ENCODE data around the gene CD36. TPM values are rescaled to one million over a fixed set of nuclear protein-coding genes. Genes with fewer than 3 reads are reported as not detected.

CD36 gene
- total RNA-seq, 2 experiments from 2014 or later: not detected

- no peaks in the 10 kb centered on the region for H3K36me3 Mint-ChIP-seq (ENCODE audit: low read depth)
These were observed 36.6 kb downstream of the CD36 start for GRCh38 chr7:80675090-80675489.

DNA sequence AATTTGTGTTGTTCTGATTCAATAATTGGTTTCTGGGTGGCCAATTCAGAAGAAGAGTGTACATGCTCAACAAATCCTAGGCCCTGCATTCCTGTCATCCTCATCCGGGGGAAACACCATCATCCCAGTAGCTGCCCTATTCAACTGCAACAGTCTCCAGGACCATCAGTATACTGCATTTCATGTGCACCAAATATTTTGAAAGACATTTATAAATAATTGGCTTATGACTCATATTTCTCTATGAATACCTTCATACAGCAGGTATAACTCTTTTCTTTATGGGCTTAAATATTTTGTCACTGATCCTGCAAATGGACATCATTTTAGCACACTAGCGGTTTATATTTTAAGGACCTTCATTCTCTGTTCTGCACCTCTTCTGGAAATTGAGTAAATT is 38.0 kb downstream of the CD36 start:
- Mint-ChIP-seq H3K4me3 (no peak overlapping the region), H3K36me3 (ENCODE audit: low read depth) (no peaks in the 10 kb centered on the region), H3K27ac (no peak overlapping the region), H3K27me3 (no peaks in the 10 kb centered on the region), H3K9me3 (no peaks in the 10 kb centered on the region), H3K4me1 (no peaks in the 10 kb centered on the region)
- ChIA-PET POLR2A (no interaction called here), CTCF (no interaction called here)
- DNase-seq: no peak

More at GRCh38 chr7:80675090-80675489, 36.6 kb downstream of the CD36 start:
- CTCF ChIA-PET: interaction anchor here (0.7 kb wide), 1 partner anchor 12 kb away, joined by 3 read pairs; no protein-coding TSS in a partner anchor
- Mint-ChIP-seq H3K4me3 (no peak overlapping the region), H3K9me3 (no peaks in the 10 kb centered on the region), H3K27me3 (no peaks in the 10 kb centered on the region), H3K4me1 (no peaks in the 10 kb centered on the region), H3K27ac (no peak overlapping the region)
- POLR2A ChIA-PET: no interaction called here
- no peak for DNase-seq

- no peaks in the 10 kb centered on the region for H3K36me3 Mint-ChIP-seq (ENCODE audit: low read depth)
- H3K9me3 Mint-ChIP-seq: no peaks in the 10 kb centered on the region
- POLR2A ChIA-PET: no interaction called here
- no peak for DNase-seq
- no peaks in the 10 kb centered on the region for H3K27me3 Mint-ChIP-seq
- CTCF ChIA-PET: no interaction called here
- no peaks in the 10 kb centered on the region for H3K4me1 Mint-ChIP-seq
- no peak overlapping the region for H3K4me3 Mint-ChIP-seq
- H3K27ac Mint-ChIP-seq: no peak overlapping the region
These were observed 39.2 kb downstream of the CD36 start for GRCh38 chr7:80677629-80678028.

DNA sequence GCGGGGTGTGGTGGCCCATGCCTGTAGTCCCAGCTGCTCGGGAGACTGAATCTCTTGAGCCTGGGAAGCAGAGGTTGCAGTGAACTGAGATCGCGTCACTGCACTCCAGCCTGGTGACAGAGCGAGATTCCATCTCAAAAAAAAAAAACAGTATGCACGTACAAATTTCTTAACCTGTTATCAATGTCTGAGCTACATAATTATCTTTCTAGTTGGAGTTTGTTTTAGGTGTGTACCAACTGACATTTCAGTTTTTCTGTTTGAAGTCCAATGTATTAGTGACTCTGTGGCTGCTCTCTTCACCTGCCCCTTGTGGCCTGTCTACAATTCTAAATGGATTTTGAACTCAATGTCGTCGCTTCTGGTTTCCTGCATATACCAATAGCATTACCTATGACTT is 40.3 kb downstream of the CD36 start:
- POLR2A ChIA-PET: no interaction called here
- H3K27ac Mint-ChIP-seq: no peak overlapping the region
- H3K27me3 Mint-ChIP-seq: no peaks in the 10 kb centered on the region
- no peak for DNase-seq
- no peaks in the 10 kb centered on the region for H3K36me3 Mint-ChIP-seq (ENCODE audit: low read depth)
- CTCF ChIA-PET: no interaction called here
- no peaks in the 10 kb centered on the region for H3K4me1 Mint-ChIP-seq
- no peaks in the 10 kb centered on the region for H3K9me3 Mint-ChIP-seq
- H3K4me3 Mint-ChIP-seq: no peak overlapping the region

DNA sequence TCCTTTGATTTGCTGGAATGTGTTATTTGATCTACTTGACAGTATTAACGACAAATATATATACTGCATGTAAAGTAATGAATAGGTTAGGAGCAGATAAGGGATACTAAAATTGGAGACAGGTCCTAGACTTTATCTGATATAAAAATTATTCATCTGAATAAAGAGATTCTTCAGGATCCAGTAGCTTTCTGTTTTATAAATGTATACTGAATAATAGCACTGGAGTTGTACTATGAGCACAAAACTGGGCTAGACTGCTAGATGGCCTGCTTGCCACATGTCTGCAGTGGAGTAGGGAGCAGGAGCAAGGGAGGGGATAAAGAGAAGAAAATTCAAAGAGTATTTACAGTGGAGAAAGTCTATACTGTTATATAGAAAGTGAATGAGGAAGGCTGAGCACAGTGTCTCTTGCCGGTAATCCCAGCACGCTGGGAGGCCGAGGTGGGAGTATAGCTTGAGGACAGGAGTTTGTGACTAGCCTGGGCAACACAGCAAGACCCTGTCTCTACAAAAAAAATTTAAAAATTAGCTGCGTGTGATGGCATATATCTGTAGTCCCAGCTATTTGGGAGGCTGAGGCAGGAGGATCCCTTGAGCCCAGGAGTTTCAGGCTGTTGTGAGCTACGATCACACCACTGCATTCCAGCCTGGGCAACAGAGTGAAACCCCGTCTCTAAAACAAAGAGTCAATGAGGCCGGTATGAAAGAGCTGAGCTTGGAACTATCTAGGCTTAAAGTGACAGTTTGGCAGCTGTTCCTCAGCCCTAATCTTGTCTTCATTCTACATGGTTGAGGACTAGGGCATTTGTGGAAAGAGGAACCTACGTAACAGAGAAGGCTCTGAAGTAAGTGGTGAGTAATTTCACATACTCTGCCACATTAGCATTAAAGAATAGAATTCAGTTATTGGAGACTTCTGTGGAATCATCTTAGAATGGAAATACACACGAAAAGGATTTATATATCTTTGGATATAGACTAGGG is 41.8 kb downstream of the CD36 start:
- POLR2A ChIA-PET: no interaction called here
- Mint-ChIP-seq H3K27me3 (no peaks in the 10 kb centered on the region), H3K4me1 (no peaks in the 10 kb centered on the region), H3K27ac (no peak overlapping the region), H3K9me3 (peaks cover under 1% of the 10 kb centered on the region), H3K4me3 (no peak overlapping the region), H3K36me3 (ENCODE audit: low read depth) (no peaks in the 10 kb centered on the region)
- CTCF ChIA-PET: no interaction called here
- no peak for DNase-seq

GRCh38 chr7:80681272-80681885 is 42.9 kb downstream of the CD36 start:
- Mint-ChIP-seq H3K4me1 (no peaks in the 10 kb centered on the region), H3K9me3 (peaks cover 2% of the 10 kb centered on the region), H3K4me3 (no peak overlapping the region), H3K27ac (no peak overlapping the region), H3K27me3 (no peaks in the 10 kb centered on the region), H3K36me3 (ENCODE audit: low read depth) (no peaks in the 10 kb centered on the region)
- DNase-seq: no peak
- CTCF ChIA-PET: no interaction called here
- POLR2A ChIA-PET: no interaction called here

- Mint-ChIP-seq H3K4me3 (no peak overlapping the region), H3K4me1 (no peaks in the 10 kb centered on the region), H3K27me3 (no peaks in the 10 kb centered on the region), H3K36me3 (ENCODE audit: low read depth) (no peaks in the 10 kb centered on the region), H3K27ac (no peak overlapping the region), H3K9me3 (peaks cover 2% of the 10 kb centered on the region)
- ChIA-PET CTCF (interaction anchor here (1.0 kb wide), 1 partner anchor 13 kb away, joined by 3 read pairs; no protein-coding TSS in a partner anchor), POLR2A (no interaction called here)
- no peak for DNase-seq
These were observed 44.3 kb downstream of the CD36 start for GRCh38 chr7:80682744-80683143.

DNA sequence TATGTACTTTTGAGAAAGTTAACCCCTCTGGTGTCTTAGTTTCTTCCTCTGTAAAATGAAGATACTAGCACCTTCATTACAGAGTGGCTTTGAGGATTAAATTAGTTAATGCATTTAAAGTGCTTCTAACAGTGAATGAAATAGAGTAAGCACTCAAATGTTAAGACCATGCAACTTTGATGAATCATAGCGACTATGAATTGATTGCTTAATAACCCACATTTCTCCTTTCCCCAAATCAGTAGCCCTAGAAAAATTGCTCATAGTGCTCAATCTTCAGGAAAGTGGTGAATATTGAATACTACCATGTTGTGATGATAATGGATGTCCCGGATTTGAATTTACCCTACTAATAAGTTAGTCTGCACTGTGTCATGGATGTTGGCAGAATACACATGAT is 48.1 kb downstream of the CD36 start:
- Mint-ChIP-seq H3K4me3 (no peak overlapping the region), H3K9me3 (peaks cover 9% of the 10 kb centered on the region), H3K27ac (no peak overlapping the region), H3K36me3 (ENCODE audit: low read depth) (no peaks in the 10 kb centered on the region), H3K27me3 (no peaks in the 10 kb centered on the region), H3K4me1 (no peaks in the 10 kb centered on the region)
- no peak for DNase-seq
- ChIA-PET POLR2A (no interaction called here), CTCF (no interaction called here)

DNA sequence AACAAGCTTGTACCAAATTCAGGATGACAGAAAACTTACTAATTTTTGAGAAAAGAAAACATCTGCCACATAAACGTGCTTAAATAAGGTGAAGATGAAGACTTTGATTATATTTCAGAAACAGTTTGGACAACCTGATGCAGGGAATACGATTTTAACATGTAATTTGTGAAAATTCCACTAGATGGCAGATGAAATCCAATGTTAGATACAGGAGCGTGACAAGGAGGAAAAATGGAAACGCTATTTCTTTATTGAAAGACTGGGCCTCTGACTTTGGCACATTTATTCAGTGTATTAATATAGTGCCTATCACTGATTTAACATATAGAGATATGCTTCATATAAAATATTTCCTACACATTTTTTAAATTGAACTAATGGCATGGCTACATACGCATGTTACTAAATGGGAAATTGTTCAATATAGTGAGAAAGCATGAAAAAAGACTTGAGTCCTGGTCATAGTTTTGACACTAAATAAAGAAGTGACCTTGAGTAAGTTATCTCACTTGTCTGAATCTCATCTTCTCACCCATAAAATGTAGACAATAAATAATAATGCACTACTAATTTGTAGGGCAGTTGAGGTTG is 60.7 kb downstream of the CD36 start:
- no peaks in the 10 kb centered on the region for H3K4me1 Mint-ChIP-seq
- H3K4me3 Mint-ChIP-seq: no peak overlapping the region
- no peaks in the 10 kb centered on the region for H3K36me3 Mint-ChIP-seq (ENCODE audit: low read depth)
- CTCF ChIA-PET: no interaction called here
- no peak overlapping the region for H3K27ac Mint-ChIP-seq
- H3K9me3 Mint-ChIP-seq: no peaks in the 10 kb centered on the region
- DNase-seq: no peak
- POLR2A ChIA-PET: no interaction called here
- H3K27me3 Mint-ChIP-seq: no peaks in the 10 kb centered on the region

GRCh38 chr7:80699721-80700256 is 61.3 kb downstream of the CD36 start:
- Mint-ChIP-seq H3K9me3 (no peaks in the 10 kb centered on the region), H3K36me3 (ENCODE audit: low read depth) (no peaks in the 10 kb centered on the region), H3K27ac (no peak overlapping the region), H3K27me3 (no peaks in the 10 kb centered on the region), H3K4me3 (no peak overlapping the region), H3K4me1 (no peaks in the 10 kb centered on the region)
- CTCF ChIA-PET: no interaction called here
- POLR2A ChIA-PET: no interaction called here
- no peak for DNase-seq

- Mint-ChIP-seq H3K27me3 (no peaks in the 10 kb centered on the region), H3K4me1 (no peaks in the 10 kb centered on the region), H3K36me3 (ENCODE audit: low read depth) (no peaks in the 10 kb centered on the region), H3K9me3 (no peaks in the 10 kb centered on the region), H3K27ac (no peak overlapping the region), H3K4me3 (no peak overlapping the region)
- ChIA-PET CTCF (no interaction called here), POLR2A (no interaction called here)
- DNase-seq: no peak
These were observed 64.8 kb downstream of the CD36 start for GRCh38 chr7:80703272-80703671.

DNA sequence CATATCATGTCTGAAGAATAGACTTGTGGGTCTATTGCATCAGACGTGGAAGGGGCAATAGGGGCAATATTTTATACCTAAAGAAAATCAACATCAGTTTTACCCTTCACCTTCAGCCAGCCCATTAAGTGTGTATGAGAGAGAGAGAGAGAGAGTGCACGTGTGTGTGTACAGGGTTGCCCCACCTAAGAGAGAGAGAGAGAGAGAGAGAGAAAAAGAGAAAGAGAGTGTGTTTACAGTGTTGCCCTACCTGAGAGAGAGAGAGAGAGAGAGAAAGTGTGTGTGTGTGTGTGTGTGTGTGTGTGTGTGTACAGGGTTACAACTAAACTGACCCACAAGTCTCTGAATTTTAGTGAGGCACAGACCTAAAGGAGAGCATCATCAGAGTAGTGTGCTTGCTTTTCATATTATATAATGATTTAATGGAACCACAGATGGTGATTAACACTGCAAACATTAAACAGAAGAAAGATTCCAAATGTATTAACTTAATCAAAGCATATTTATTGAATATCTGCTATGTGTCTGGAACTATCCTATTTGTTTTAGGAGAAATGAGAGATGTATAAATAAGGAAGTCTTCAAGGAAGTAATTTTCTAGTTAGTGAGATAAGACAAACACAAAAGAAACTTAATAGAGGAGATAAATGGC is 66.8 kb downstream of the CD36 start:
- no peak overlapping the region for H3K4me3 Mint-ChIP-seq
- POLR2A ChIA-PET: no interaction called here
- no peaks in the 10 kb centered on the region for H3K36me3 Mint-ChIP-seq (ENCODE audit: low read depth)
- no peak overlapping the region for H3K27ac Mint-ChIP-seq
- DNase-seq: no peak
- H3K27me3 Mint-ChIP-seq: no peaks in the 10 kb centered on the region
- CTCF ChIA-PET: no interaction called here
- no peaks in the 10 kb centered on the region for H3K4me1 Mint-ChIP-seq
- H3K9me3 Mint-ChIP-seq: no peaks in the 10 kb centered on the region

- H3K4me1 Mint-ChIP-seq: no peaks in the 10 kb centered on the region
- no peaks in the 10 kb centered on the region for H3K36me3 Mint-ChIP-seq (ENCODE audit: low read depth)
- H3K9me3 Mint-ChIP-seq: no peaks in the 10 kb centered on the region
- no peak for DNase-seq
- H3K27ac Mint-ChIP-seq: no peak overlapping the region
- ChIA-PET CTCF (no interaction called here), POLR2A (no interaction called here)
- H3K4me3 Mint-ChIP-seq: no peak overlapping the region
- no peaks in the 10 kb centered on the region for H3K27me3 Mint-ChIP-seq
These were observed 68.9 kb downstream of the CD36 start for GRCh38 chr7:80707318-80707717.

All from activated CD4-positive, alpha-beta memory T cell treated with anti-CD3 and anti-CD28 coated beads, Interleukin-2, amount 10 ng/mL, durations not matched to agents 7 days and 5 days (primary cell).